HG03066 (cell line): ENCODE results near the gene APBA1.
"Not testable (repeated sequence)": the region's sequence is repeated elsewhere in the genome, so short reads cannot be mapped to it uniquely, and the experiment has no call there.

Experiments
- ATAC-seq: cut with Tn5 transposase; IDR thresholded peaks from one replicate; pipeline ENCODE4 v1.9.1; 2021; ENCODE audit warnings: low read depth; ENCODE audit not compliant: unreplicated experiment

APBA1 gene

DNA sequence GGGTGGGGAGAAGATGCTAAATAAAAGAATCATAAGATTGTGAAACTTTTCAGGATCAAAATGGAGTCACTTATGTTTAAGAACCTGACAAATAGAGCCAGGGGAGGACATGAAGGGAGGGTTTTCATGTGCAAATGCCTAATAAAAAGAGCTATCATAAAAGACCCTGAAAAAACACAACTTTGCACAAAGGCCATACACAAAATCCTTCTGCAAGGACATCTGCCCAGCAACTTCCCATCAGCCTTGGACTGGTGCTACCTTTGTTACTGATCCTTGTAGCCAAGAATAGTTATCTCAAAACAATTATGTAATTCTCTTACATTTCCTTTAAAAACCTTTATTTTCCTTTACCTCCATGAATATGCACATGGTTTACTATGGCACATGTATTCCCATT, 63.0 kb downstream of the APBA1 start:
- ATAC-seq, result no peak

DNA sequence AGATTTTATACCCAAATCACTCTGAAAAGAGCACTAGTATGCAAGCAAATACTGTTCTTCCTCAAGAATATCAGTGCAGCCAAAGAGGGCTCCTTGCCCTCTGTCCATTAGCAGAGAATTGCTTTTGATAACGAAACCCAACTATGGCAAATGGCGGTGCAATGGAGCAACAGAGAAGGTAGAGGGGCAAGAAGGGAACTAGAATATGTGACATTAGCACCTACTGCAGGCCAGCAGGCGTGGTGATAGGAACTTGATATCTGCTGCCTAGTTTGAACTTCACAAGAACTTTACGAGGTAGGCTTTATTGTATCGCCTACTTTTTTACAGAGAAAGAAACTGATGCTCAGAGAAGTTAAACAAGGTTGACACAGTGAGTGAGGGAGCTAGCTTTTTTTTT, 66.1 kb downstream of the APBA1 start:
- ATAC-seq, result no peak

DNA sequence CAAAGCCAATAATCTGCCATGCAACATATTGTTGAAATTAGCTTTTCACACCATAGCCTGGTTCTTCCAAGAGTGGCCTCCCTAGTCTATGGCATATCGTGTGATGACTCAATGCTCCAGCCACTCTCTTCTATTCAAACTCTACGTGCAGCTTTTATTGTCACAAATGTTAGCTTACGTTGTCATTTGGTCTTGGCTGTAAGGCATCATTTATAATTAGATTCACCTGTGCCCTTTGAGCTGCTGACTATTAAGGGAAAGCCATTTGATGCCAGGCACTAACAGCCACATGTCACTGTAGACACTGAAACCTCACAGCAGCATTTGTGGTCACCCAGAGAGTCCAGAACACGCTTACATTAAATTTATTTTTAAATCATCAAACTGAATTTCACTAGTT, 66.8 kb downstream of the APBA1 start:
- no peak for ATAC-seq

DNA sequence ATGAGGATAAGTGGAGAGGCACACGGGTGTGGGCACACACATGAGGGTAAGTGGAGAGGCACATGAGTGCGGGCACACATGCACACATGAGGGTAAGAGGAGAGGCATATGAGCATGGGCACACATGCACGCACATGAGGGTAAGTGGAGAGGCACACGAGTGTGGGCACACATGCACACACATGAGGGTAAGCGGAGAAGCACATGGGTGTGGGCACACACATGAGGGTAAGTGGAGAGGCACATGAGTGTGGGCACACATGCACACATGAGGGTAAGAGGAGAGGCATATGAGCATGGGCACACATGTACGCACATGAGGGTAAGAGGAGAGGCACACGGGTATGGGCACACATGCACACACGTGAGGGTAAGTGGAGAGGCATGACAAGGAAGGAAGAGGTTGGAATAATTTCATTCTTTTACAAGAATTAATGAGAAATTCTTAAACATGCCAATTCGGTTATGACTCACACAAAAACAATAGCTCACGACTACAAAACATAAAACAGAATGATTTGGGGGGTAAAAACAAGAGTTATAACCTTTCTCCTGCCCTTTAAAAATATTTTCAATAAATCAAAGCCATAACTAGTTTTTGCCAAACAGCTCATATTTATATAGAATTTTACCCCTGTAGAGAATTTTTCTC, 67.5 kb downstream of the APBA1 start:
- ATAC-seq, result no peak

DNA sequence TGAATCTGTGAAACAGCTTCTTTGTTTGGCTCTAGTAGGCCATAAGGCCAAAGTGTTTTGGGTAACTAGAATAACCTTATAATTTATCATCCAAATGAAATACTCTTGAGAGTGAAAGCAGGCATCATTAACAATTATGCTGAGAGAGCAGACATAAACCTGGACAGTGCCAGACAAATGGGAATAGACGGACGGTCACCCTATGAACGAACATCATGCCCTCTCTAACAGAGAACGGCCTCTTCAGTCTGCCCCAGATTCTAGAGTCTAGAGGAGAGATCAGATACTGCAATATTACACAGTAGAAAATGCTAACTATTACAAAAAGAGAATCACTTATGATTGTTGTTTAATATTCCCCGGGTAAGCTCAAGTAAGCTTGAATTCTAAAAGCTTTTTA, 68.5 kb downstream of the APBA1 start:
- no peak for ATAC-seq

DNA sequence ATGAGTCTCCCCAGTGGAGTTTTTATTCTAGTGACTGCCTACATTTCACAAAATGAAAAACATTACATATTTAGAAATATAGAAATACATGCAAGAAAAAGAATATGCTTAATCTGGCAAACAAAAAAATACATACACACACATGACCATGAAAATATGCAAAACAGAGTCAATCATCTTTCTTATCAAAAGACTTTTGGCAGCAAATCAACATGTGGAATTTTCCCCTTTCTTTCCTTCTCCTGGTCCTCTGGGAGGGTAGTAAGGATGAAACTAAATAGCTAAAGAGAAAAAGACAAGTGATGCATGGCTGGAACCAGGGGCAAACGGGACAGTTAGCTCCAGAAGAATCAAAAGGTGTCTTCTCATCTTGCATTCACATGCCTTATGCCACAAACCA, 69.4 kb downstream of the APBA1 start:
- ATAC-seq, result no peak

DNA sequence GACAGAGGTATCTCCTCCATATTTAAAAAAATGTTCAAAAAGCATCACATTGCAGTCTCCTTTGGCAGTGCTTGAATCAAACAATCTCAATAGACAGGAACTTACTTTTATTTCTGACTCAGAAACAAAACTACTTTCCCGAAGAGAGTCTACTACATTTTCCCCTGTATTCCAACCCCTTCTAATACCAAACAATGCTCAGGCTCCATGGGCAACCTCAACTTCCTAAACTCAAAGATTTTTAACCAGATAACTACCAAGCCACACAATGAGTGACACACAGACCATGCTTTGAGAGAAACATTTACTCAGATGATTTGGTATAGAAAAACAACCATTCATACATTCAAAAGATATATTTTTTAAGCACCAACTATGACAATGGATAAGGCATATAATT, 70.5 kb downstream of the APBA1 start:
- ATAC-seq, result no peak

DNA sequence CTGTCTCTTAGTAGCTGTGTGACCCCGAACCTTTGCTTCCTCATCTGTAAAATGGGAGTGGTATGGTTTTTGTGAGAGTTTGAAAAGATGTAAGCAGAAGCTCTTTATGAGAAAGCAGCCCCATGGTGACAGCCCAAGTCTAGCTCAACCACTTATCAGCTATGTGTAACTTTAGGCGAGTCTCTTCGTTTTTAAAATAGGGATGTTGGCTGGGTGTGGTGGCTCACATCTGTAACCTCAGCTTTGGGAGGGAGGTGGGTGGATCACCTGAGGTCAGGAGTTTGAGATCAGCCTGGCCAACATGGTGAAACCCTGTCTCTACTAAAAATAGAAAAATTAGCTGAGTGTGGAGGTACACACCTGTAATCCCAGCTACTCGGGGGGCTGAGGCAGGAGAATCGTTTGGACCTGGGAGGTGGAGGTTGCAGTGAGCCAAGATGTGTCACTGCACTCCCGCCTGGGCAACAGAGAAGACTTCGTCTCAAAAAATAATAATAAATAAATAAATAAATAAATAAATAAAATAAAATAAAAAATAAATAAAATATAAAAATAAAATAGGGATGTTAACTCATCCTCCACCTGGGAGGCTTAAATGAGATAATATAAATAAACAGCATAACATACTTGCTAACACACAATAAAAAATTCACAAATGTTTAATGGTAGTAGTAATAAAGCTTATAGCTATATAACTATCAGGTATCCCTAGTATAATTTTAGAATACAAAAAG, 71.7 kb downstream of the APBA1 start:
- ATAC-seq, result no peak

DNA sequence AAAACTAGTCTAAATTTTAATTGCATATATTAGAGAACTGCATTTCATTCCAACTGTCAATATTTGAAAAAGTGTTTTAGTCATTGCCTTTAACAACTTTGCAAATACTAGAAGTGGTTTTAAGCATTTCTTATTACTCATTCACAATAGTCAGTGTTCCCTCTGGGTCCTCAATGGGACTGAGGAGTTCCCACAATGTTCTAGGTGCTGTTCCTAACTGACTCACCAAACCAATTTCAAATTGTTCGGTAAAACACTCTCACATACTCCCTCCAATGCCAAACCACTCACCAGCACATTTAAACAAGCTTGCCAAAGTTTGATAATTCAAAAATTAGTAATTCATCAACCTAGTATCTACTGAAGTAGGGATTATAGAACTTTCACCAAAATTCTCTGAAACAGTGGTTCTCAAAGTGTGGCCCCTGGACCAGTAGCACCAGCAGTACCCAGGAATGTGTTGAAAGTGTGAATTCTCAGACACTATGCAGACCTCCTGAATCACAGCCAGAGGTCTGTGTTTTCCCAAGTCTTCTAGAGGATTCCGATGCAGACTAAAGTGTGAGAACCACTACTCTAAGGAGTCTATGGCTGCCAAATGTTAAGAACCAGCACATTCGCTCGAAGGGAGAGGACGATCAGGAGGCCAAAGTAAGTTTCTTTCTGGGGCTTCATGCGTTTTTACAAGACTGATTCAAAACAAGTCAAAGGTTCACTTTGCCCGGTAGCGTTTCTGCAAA, 72.8 kb downstream of the APBA1 start:
- no peak for ATAC-seq

DNA sequence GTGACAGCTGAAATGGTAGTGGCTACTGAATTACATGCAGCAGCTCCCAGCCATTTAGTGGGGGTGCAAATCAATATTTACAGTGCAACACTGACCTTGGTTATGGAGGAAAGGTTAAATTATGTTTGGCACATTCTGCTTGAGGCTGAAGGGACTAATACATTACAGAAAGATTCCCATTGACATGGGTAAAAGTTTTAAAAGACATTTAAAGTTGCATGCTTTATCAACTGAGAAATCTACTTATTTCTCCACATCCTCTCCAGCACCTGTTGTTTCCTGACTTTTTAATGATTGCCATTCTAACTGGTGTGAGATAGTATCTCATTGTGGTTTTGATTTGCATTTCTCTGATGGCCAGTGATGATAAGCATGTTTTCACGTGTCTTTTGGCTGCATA, 75.3 kb downstream of the APBA1 start:
- not testable (repeated sequence) for ATAC-seq

DNA sequence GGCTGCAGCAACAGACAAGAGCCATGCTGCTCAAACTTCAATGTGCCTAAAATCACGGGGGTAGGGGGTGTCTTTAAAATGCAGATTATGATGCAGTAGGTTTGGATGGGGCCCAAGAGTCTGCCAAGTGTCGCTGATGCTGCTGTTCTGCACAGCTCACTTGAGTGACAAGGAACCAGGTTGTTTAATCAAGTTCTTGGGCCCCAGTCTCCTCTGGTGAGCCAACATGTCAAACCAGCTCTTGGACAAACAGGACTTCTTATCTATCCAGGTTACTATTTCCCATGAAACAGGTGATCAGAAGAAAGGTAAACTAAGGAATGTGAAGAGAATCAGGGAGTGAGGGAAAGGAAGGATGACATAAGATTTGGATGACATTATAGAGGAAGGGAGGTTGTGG, 78.0 kb downstream of the APBA1 start:
- no peak for ATAC-seq

DNA sequence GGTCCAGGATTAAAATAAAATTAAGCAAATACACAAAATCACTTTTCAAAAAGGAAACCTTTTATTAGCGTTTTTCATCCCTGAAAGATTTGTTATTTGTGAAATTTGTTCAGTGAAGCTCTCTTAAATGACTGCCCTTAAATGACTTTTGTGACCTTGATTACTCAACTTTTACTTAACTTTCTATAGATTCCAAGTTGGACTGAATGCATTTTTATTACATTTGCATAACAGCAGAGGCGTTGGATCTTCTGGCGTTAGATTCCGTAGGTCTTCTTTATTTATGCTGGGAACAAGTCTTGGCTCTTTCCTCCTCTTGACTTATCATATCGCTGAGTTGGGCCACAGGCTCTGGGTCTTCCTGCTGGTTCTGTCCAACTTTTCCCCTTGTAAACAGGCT, 78.4 kb downstream of the APBA1 start:
- ATAC-seq, result no peak

DNA sequence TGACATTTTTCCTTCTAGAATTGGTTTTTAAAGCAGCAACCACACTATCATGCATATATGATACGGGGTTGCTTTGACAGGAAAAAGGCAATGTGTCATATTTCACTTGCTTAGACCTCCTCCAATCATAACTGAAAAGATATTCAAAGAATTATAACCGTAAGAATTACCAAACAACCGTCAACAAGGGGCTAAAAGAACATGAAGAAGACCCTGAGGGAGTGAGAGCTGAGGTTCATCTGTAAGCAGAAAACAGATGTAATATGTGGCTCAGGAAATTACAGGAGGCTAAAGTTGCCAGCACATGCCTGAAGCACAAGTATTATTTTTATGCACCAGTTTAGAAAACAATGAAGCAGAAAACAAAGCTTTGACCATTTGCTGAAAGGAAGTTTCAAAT, 78.9 kb downstream of the APBA1 start:
- ATAC-seq, result no peak

DNA sequence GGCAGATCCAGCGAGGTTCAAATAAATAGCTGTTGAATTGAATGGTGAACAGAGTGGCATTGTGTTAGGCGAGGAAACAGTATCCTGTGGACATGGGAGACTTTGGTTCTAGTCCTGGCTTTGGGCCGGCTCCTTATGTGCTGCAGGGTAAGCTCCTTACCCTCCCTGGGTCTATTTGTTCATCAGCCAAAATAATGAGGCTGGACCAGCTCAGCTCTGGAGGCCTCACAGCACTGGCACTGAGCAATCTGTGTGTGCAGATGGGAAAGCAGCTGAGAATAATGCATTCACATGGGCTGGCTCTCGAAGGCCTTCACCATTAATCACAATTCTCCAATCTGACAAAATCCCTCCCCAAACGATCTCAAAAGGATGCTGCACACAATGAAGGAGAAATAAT, 81.9 kb downstream of the APBA1 start:
- no peak for ATAC-seq

DNA sequence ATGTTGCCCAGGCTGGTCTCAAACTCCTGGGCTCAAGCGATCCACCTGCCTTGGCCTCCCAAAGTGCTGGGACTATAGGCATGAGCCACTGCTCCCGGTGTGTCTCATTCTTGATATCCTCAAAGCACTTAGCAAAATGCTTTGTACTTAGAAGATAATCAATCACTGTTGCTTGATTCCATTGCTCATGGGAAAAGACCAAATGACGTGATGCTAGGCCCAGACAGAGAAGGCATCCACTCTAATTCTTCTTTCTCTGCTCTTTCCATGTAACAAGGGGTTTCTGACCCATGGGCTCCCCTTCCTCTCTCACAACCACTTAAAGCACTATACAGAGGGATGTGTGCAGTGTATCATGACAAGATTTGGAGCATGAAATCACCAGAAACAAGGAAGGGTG, 83.0 kb downstream of the APBA1 start:
- no peak for ATAC-seq

DNA sequence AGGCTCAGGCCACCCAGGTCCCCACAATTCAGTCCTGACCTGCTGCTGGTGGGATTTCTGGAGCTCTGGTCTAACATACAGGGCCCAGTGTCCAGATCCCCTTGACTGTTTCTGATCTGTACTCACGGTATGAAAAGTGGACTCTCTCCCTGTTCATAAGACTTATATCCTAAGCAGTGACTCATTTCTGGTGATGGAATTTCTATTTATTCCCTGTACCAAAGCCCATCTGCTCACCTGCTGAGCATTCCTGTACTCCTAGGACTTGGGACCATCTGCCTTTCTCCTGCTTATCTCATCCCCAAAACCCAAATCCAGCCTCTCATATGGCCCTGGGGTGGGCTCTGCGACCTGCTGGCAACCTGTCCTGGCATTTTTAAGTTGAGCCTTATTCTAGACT, 86.6 kb downstream of the APBA1 start:
- ATAC-seq, result no peak

DNA sequence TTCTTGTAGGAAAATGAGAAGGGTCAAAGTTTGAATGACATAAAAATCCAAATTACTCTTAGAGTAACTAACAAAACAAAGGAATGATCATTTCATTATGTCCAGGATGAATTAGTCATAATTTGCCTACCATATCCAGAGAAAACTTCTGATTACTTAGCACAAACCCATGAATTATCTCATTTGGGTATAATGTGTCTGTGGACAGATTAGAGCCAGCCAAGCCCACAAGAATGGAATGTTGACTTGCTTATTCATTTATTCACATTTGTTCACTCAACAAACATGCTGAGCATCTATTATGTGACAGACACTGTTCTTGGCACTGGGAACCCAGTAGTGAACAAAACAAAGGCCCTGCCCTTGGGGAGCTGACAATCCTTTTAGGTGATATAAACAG, 87.4 kb downstream of the APBA1 start:
- ATAC-seq, result no peak

DNA sequence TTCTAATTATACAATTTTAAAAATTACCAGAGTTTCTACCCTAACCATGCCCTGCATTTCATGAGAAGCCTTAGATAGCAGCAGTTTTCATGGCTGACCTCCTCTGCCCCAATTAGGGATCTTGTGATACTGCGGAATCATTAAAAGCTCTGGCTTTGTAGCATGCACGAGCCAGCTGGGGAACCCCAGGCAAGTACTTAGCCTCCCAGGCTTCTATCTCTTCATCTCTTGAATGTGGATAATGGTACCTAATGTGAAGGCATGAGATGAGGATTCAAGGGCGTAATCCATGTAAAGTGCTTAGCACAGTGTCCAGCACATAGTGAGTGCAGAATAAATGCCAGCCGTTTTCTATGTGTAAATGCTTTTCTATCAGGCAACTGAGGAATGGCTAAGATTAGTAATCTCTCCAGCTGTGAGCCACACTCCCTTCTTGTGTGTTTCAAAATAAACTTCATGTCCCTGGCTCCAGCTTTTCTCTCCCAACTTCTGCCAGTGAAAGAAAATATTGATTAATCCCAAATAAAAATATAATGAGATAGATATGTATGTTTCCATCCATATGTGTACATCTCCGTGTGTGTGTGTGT, 88.4 kb downstream of the APBA1 start:
- ATAC-seq, result no peak

DNA sequence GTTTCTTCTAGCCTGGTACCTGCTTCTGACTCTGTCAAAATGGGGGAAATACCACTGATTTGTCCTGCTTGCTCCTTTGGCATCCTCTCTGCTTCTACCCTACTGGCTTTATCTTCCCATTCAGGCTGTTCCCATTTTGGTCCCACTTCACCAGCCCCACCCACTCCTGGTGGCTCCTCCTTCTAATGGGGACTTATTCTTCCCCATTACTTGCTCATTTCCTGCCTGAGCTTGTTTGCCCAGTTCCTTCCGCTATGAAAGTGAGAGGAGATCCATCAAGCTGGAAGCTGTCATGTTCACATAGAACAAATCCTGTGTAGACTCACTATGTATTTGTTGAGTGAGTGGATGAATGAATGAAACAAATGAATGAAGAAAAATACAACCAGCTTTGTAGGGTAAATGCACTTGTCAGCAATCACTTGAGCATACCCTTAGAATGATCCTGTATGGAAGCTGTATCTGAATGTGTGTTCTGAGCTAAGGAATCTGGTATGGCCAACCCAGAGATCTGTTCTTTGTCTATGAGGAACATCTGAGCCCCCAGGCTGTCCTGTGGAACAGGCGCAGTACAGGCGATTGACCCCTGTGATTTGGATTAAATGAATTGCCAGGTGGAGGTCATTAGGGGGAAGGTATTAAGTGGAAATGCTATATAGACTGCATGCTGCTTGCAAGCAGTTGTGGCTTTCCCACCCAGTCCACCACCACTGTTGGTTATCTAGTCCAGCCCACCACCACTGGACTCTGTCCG, 89.5 kb downstream of the APBA1 start:
- no peak for ATAC-seq

DNA sequence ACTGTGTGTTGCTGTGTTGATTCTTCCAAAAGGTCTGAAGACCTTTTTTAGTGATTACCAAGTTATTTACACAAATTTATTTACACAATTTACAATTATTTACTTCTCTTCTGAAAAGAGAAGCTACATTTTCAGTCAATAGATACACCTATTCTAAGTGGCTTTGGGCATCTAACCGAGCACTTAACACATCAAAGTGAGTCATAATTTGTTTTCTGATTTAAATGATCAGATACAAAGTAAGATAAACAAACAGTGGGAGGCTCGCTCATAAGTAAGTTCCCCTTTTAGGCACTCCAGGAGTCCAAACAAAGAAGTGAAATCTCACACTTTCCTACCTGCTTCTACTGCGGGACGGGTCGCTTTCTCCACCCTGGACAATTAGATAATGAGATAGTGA, 90.2 kb downstream of the APBA1 start:
- ATAC-seq, result no peak
